HG02884 (cell line): ENCODE measurements around the gene MAPRE3.

Experiments
- ATAC-seq: cut with Tn5 transposase; IDR thresholded peaks from one replicate; pipeline ENCODE4 v1.9.1; 2021; ENCODE audit warnings: mild to moderate bottlenecking, moderate library complexity; ENCODE audit not compliant: unreplicated experiment

MAPRE3 gene

DNA sequence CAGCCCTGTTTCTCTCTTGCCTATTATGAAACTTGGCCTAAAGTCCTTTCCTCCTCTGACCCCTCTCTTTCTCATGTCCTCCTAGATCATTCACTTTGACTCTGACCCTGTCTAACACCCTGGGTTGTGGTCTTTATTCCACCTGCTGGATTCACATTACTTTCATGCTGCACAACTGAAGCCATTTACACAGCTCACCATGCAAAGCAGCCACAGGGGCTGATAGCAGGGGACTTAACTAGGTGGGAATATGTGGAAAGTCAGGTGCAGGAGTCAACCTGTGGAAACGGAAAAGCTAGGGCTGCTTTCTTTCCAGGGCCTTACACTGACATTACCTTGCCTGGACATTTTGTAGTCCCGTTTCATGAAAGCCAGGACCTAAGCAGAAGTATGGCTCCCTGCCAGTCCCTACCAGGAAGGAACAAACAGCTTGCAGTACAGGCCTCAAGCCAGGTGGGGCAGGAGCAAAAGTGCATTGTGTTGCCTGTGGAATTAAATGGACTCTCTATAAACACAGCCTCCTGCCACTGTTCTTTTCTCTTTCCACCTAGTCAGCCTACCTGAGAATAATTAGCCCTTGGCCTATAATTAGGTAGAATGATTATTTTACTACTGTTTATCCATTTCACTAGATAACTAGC is 11.8 kb downstream of the MAPRE3 start:
- no peak for ATAC-seq

DNA sequence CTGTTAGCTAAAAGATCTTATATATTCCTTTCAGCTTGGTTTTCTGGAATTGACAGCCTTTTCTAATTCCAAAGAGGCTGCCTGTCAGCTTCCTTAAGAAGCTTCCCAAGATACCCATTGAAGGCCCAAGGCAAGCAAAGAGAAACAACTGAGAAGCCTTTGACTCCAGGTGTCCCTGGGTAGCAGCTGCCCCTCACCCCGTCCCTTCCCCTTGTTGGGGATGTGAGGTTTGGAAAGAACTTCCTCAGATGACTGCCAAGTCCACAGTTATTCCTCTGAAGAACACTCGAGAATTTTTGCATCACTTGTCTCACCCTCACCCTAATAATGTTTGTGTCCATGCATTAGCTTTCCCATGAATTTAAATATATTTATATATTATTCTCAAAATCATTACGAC is 13.3 kb downstream of the MAPRE3 start:
- ATAC-seq = no peak

- no peak for ATAC-seq
Observed at GRCh38 chr2:26985807-26986206, 15.4 kb downstream of the MAPRE3 start.

DNA sequence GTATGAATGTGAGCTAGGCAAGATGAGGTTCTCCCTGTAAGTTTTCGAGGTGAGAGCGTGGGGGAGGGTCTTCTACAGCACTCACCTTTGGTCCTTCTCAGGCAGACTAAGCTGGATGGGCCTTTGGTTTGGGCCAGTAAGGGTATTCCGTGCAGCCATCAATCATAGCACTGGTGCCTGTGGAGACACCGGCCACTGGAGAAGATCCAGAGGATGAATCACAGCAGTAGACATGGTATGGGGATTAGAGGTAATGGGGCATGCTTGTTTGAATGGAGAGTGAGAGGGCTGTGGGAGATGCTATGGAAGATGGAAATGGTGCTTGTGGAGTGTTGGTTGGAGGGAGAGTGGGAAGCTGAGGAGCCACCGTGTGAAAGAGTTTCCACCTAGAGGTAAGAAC is 16.1 kb downstream of the MAPRE3 start:
- no peak for ATAC-seq

GRCh38 chr2:26988058-26988860 is 17.8 kb downstream of the MAPRE3 start:
- ATAC-seq = no peak

DNA sequence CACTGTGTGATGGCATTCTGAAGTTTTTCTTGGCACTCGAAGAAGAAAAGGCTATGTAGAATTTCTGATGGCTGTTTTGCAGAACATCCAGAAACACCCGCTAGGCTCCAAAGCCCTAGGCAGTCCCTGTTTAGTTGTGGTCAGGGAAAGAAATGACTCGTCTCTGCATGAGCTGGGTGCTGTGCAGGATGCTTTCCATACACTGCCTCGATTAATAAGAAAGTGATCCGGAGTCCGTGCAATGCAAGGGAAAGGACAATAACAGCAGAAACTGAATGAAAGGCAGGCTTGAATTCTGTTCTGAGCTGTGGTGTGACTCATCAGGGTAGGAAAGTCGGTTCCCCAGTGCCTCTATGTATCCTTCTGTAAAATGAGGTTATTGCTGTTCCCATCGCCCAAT is 18.7 kb downstream of the MAPRE3 start:
- ATAC-seq = no peak

- no peak for ATAC-seq
Observed at GRCh38 chr2:26991717-26992116, 21.3 kb downstream of the MAPRE3 start.

GRCh38 chr2:26993768-26994167 is 23.3 kb downstream of the MAPRE3 start:
- ATAC-seq = no peak

DNA sequence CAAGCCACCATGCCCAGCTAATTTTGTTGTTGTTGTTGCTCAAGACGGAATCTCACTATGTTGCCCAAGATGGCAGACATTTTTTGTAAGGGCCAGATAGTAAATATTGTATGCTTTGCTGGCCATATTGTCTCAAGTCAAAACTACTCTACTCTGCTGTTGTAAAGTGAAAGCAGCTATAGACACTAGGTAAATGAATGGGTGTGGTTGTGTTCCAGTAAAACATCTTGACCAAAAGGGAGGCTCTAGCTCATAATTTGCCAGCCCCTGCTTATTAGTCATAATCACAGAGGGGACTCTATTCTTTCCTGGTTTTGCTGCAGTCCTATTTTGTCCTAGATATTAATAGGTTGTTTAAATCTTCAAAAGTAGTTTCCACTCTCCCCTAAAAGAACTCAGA is 24.5 kb downstream of the MAPRE3 start:
- ATAC-seq = no peak

- ATAC-seq = no peak
Observed at GRCh38 chr2:26997394-26997793, 27.0 kb downstream of the MAPRE3 start.

- ATAC-seq = no peak
Observed at GRCh38 chr2:26998323-26998722, 27.9 kb downstream of the MAPRE3 start.

- no peak for ATAC-seq
Observed at GRCh38 chr2:27000228-27000627, 29.8 kb downstream of the MAPRE3 start.

DNA sequence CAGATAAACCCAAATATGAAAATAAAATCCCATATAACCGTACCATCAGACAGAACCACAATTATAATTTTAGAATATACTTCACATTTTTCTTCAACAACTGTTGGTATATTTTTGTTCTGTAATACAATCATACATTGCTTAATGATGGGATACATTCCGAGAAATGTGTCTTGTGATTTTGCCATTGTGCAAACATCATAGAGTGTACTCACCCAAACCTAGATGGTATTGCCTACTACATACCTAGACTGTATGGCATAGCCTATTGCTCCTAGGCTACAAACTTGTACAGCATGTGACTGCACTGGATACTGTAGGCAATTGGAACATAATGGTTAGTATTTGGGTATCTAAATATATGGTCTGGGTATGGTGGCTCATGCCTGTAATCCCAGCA is 30.6 kb downstream of the MAPRE3 start:
- no peak for ATAC-seq

- ATAC-seq = no peak
Observed at GRCh38 chr2:27001950-27002349, 31.5 kb downstream of the MAPRE3 start.

DNA sequence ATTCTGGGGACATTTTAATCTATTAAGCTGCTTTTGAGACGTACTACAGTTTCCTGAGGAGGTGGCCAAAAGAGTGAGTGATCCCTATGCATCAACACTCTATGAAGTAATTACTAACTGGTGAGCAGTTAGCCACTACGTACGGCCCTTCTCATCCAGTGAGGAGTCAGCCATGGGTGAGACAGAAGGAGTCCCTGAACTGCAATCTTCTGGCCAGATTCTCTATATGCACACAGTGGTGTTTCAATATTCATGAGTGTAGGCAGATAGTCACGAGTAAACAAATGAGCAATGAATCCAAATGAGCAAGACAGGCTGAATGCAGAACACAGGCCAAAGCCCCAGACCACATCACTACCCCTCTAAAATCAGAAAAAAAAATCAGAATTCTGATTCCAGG is 32.6 kb downstream of the MAPRE3 start:
- ATAC-seq = no peak

- ATAC-seq = no peak
Observed at GRCh38 chr2:27003857-27004256, 33.4 kb downstream of the MAPRE3 start.

DNA sequence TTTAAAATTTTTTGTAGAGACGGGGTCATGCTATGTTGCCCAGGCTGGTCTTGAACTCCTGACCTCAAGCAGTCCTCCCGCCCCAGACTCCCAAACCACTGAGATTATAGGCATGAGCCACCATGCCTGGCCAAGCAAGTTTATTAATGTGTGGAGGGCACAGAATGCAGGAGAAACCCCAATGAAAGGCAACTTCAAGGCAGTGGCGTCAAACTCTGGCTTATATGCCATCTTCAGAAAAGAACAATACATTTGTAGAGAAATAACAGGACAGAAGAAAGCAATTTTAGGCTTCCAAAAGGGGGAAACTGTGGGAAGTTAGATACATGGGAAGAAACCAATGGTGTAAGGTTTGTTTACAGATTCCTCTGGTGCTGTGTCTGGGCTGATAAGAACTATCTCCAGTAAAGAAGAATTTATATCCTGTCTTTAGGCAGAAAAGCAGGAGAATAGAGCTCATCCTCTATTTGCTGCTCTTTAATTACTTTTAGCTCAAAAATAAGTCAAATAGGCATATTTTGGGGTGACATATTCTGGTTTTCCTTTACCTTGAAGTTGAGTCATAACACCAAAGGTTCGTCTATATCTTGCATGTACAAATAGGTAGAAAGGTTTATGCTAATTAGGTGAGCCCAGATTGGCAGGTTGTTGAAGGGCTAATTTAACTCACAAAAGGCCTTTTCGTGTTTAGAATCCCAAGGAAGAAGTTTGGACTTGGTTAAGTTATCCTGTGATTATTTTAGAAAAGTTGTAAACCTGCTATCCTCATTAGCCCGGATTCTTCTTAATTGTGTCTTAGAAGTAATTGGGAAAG is 36.4 kb downstream of the MAPRE3 start:
- ATAC-seq = no peak

- ATAC-seq = no peak
Observed at GRCh38 chr2:27007416-27008374, 37.3 kb downstream of the MAPRE3 start.

DNA sequence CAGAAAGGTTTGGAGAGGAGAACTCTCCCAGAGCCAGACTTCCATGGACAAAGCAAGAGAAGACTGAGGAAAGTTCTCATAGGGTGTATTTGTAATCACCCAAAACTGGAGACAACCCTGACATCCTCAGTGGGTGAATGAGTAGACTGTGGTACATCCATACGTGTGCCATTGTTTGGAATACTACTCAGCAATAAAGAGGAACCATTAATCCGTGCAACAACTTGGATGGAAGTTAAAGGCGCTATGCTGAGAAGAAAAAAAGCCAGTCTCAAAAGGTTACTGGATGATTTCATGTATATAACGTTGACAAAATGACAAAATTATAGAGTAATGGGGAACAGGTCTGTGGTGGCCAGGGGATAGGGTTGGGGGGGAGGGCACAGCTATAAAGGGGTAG is 38.2 kb downstream of the MAPRE3 start:
- no peak for ATAC-seq

- no peak for ATAC-seq
Observed at GRCh38 chr2:27009083-27009482, 38.6 kb downstream of the MAPRE3 start.

GRCh38 chr2:27009716-27010115 is 39.3 kb downstream of the MAPRE3 start:
- ATAC-seq = no peak
